HL-60 (cell line): Measurements from ENCODE around the gene EXTL1.

Experiments
- GABPA ChIP-seq: IDR thresholded peaks from 2 replicates; pipeline ENCODE4 v1.6.1; 2012; ENCODE audit warnings: low read depth
- POLR2AphosphoS5 ChIP-seq: IDR thresholded peaks from 2 replicates; pipeline ENCODE4 v1.6.1; 2012; ENCODE audit warnings: low read depth
- TF ChIP-seq, protein P1 (sequence below): IDR thresholded peaks from one replicate; pipeline ENCODE4 v1.5.1; 2011; ENCODE audit warnings: low read length, control low read depth, inconsistent platforms; ENCODE audit not compliant: insufficient read depth

DNA sequence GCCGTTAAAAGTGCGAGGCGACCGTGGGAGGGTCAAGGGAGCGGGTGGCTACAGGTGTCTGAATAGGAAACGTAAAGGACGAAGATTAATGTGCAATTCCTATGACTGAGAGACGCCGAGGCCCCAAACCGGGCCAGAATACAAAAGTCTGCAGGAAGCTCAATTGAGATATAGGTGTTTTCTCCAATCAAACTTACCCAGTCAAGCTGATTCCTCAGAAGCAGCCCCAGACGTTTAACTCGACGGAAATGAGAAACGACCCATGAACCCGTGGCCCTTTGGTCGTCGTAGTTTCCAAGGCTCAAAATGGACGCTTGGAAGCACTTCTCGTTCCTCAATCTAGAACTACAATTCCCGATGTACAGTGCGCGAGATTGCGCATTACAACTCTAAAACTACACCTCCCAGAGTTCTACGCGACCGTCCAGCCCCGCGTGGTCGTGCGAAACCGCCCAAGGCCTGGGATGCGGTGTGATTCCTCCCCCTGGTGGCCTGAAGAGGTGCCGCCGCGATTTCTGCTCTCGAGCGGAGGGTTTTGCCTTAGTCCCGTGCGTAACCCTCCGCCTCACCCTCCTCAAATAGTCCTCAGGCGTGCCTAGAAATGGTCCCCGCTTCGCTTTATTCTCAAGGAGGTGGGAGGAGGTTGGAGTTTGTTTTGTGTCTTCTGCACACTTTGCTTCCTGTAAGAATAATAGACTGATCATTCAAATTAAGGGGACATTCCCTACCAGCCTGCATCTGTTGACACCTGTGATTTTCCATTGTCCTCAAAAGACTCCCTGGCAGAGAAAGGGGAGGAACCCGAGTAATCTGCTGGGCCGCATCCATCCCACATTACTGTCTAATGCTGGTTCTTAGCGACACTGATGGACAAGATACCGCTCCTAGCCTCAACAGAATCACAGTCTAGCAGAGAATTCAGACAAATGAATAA lies 23.5 kb upstream of the EXTL1 start, which contains the start of gene PAFAH2:
- TF ChIP-seq, protein P1, sequence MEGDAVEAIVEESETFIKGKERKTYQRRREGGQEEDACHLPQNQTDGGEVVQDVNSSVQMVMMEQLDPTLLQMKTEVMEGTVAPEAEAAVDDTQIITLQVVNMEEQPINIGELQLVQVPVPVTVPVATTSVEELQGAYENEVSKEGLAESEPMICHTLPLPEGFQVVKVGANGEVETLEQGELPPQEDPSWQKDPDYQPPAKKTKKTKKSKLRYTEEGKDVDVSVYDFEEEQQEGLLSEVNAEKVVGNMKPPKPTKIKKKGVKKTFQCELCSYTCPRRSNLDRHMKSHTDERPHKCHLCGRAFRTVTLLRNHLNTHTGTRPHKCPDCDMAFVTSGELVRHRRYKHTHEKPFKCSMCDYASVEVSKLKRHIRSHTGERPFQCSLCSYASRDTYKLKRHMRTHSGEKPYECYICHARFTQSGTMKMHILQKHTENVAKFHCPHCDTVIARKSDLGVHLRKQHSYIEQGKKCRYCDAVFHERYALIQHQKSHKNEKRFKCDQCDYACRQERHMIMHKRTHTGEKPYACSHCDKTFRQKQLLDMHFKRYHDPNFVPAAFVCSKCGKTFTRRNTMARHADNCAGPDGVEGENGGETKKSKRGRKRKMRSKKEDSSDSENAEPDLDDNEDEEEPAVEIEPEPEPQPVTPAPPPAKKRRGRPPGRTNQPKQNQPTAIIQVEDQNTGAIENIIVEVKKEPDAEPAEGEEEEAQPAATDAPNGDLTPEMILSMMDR: peak; percentile 89
- TF ChIP-seq POLR2AphosphoS5: peak; percentile 66
- peak; percentile 75 for TF ChIP-seq GABPA
